Measurements from ENCODE around the gene LAG3.

Gene LAG3

DNA sequence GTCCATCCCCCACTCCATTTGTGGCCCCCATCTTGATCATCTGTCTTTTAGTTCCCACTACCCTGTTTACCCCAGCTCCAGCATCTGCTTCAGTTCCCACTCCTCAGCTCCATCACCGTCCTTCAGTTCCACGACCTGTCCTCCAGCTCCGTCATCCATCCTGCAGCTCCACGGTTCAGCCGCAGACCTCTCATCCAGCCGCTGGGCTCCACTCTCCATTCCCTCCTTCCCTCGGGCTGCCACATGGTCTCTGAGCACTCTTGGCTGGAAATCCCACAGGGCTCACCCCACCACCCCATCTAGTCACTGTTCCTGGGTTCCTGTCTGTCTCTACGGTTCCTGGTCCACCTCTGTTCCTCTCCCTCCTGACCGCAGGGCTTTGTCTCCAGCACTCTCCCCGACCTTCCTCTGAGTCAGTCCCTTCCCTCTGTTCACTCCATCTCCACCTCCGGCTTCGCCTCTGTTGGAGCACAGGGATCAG lies 52.6 kb downstream of the LAG3 start:
- no peak for DNase-seq

DNA sequence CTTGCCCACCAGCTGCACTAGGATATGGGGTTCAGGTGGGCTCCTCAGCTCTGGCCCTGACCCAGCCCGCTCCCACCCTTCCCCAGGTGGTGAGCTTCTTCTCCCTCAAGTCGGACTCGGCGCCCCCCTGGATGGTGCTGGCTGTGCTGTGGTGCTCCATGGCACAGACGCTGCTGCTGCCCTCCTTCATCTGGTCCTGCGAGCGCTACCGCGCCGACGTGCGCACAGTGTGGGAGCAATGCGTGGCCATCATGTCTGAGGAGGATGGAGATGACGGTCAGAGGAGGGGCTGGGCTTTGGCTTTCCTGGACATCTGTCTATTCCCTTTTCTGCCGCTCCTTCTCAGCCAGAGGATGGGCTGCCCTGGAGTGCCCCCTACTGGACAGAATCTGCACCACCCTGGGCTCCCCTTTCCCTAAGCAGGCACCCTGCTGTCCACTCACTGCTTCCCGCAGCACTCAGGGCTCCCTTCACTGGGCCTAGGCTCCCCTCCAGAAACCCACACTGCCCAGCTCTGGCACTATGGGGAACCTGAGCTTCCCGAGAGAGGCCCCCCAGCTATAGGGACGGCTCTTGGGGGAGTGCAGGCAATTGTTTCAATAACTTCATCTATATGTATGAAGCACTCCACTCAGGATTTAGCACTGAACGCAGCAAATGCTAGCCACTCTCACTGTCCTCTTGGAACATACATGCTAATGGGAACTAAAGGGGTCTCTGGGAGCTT lies 53.2 kb downstream of the LAG3 start:
- DNase-seq = peak; percentile 76

DNA sequence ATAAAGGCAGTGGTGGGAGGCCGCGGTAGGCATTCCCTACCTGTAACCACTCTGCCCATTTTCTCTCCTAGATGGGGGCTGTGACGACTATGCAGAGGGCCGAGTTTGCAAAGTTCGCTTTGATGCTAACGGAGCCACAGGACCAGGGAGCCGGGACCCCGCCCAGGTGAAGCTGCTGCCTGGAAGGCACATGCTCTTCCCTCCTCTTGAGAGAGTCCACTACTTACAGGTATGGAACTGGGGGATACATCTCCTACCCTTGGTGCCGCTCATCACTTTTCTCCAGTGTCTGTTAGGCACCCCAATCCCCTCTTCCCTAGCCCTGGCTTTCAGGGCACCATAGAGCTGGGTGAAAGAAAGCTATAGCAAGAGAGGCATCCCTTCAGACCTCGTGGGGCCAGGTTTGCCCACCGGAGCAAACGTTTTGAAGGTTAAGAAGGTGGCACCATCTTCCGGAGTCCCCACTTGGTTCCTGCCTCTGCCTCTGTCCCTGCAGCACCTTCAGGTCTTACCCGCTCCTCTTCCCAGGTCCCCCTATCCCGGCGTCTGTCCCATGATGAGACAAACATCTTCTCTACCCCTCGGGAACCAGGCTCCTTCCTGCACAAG lies 53.9 kb downstream of the LAG3 start:
- DNase-seq = no peak

DNA sequence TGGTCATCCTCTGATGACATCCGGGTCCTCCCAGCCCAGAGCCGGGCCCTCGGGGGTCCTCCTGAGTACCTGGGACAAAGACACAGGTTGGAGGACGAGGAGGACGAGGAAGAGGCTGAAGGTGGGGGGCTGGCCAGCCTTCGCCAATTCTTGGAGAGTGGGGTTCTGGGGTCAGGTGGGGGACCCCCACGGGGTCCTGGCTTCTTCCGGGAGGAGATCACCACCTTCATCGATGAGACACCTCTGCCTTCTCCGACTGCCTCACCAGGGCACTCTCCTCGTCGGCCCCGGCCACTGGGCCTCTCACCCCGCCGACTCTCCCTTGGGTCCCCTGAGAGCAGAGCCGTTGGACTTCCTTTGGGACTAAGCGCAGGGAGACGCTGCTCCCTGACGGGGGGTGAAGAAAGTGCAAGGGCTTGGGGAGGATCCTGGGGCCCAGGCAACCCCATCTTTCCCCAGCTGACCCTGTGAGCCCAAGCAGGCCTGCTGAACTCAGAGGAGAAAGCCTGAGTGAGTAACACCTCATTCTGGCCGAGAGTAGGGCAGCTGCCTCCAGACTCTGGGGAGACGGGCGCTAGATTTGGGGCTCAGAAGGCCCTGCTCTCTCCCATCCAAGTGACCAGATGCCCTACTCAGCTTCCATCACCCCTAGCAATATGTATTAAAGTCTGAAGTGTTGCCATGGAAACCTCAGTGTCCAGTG lies 54.6 kb downstream of the LAG3 start:
- no peak for DNase-seq

DNA sequence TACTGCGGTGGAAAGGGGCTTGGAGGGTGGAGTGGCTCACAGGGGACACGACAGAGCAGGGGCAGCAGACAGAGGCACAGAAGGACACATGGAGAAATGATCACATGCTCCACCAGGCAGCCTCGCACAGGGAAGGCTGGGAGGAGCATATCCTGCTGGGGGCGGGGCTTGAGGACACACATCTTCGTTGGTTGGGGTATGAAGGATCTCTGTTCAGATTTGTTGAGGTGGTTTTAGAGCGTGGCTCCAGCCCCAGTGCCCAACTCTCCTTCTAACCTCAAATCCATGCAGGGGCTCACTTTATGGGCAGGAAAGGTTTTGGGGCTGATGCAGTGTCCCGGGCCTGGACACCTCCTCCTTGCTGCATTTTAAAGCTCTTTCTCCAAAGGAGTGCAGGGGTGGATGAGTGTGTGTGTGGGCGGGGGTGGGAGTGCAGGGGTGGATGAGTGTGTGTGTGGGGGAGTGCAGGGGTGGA lies 55.2 kb downstream of the LAG3 start:
- DNase-seq = no peak

All from activated gamma-delta T cell treated with Interleukin-2 at 50 U/mL for 16 hours (primary cell).